Neural crest cell (in vitro differentiated cells): ENCODE data around the gene CHPT1. TPM values are rescaled to one million over a fixed set of nuclear protein-coding genes. Genes with fewer than 3 reads are reported as not detected.
"Not testable (repeated sequence)": the region's sequence is repeated elsewhere in the genome, so short reads cannot be mapped to it uniquely, and the experiment has no call there.

Experiments used
- DNase-seq: peaks from one replicate; pipeline ENCODE4 v3.0.0; 2021; ENCODE audit warnings: low read depth, mixed read lengths, low spot score
- H3K27ac Mint-ChIP-seq: one replicate; pipeline ENCODE4 v1.8.0; 2021; ENCODE audit warnings: mild to moderate bottlenecking, mixed read lengths; ENCODE audit not compliant: unreplicated experiment
- H3K27me3 Mint-ChIP-seq: 2 replicates; pipeline ENCODE4 v1.8.0; 2021; ENCODE audit warnings: low read depth, mild to moderate bottlenecking, mixed read lengths
- H3K36me3 Mint-ChIP-seq: 2 replicates; pipeline ENCODE4 v1.8.0; 2021; ENCODE audit warnings: low read depth, mild to moderate bottlenecking, mixed read lengths
- H3K4me1 Mint-ChIP-seq: 2 replicates; pipeline ENCODE4 v1.8.0; 2021; ENCODE audit warnings: mixed read lengths
- H3K4me3 Mint-ChIP-seq: one replicate; pipeline ENCODE4 v1.8.0; 2021; ENCODE audit warnings: mild to moderate bottlenecking, mixed read lengths
- H3K9me3 Mint-ChIP-seq: 2 replicates; pipeline ENCODE4 v1.8.0; 2021; ENCODE audit warnings: mixed read lengths
- CTCF ChIP-seq: fragments of 200-600 bp; sonication (generic); conservative IDR thresholded peaks from 2 replicates; pipeline ENCODE4 v1.5.0; 2021; ENCODE audit warnings: antibody characterized with exemption, mild to moderate bottlenecking
- total RNA-seq: library from RNA; stranded (reverse); gene quantifications from 2 replicates; pipeline ENCODE4 v1.2.1, GENCODE V29; 2021

The CHPT1 gene
- total RNA-seq, 1 donor from 2014 or later: 20.7 TPM

- Mint-ChIP-seq H3K27me3 (no peaks in the 10 kb centered on the region), H3K4me3 (peak overlapping the region; percentile 19), H3K4me1 (peaks cover 34% of the 10 kb centered on the region), H3K9me3 (no peaks in the 10 kb centered on the region), H3K36me3 (no peaks in the 10 kb centered on the region), H3K27ac (peak overlapping the region; percentile 58)
- TF ChIP-seq CTCF: no peak
- DNase-seq: no peak
Observed at GRCh38 chr12:101653503-101653902, 43.9 kb upstream of the CHPT1 start.

GRCh38 chr12:101654442-101654841 is 43.0 kb upstream of the CHPT1 start:
- no peak for DNase-seq
- Mint-ChIP-seq H3K27ac (no peak overlapping the region), H3K36me3 (no peaks in the 10 kb centered on the region), H3K4me1 (peaks cover 35% of the 10 kb centered on the region), H3K9me3 (no peaks in the 10 kb centered on the region), H3K4me3 (peak overlapping the region; percentile 18), H3K27me3 (no peaks in the 10 kb centered on the region)
- TF ChIP-seq CTCF: no peak

- Mint-ChIP-seq H3K27me3 (no peaks in the 10 kb centered on the region), H3K4me1 (peaks cover 35% of the 10 kb centered on the region)
Observed at GRCh38 chr12:101655393-101655792, 42.0 kb upstream of the CHPT1 start.

GRCh38 chr12:101660662-101661061 is 36.8 kb upstream of the CHPT1 start:
- peak overlapping the region; percentile 36 for H3K27ac Mint-ChIP-seq

More at GRCh38 chr12:101655393-101655792, 42.0 kb upstream of the CHPT1 start:
- DNase-seq: no peak
- no peaks in the 10 kb centered on the region for H3K36me3 Mint-ChIP-seq
- H3K4me3 Mint-ChIP-seq: no peak overlapping the region
- TF ChIP-seq CTCF: no peak
- H3K27ac Mint-ChIP-seq: no peak overlapping the region
- no peaks in the 10 kb centered on the region for H3K9me3 Mint-ChIP-seq

GRCh38 chr12:101663298-101663697 is 34.1 kb upstream of the CHPT1 start:
- Mint-ChIP-seq H3K4me1 (peaks cover 30% of the 10 kb centered on the region), H3K4me3 (no peak overlapping the region), H3K9me3 (no peaks in the 10 kb centered on the region), H3K36me3 (peaks cover 3% of the 10 kb centered on the region), H3K27me3 (no peaks in the 10 kb centered on the region), H3K27ac (no peak overlapping the region)
- DNase-seq: no peak
- TF ChIP-seq CTCF: no peak

More at GRCh38 chr12:101660662-101661061, 36.8 kb upstream of the CHPT1 start:
- not testable (repeated sequence) for H3K36me3 Mint-ChIP-seq, H3K27me3 Mint-ChIP-seq, H3K4me3 Mint-ChIP-seq, H3K9me3 Mint-ChIP-seq, DNase-seq
- peaks cover 11% of the 10 kb centered on the region for H3K4me1 Mint-ChIP-seq

GRCh38 chr12:101664992-101665391 is 32.4 kb upstream of the CHPT1 start:
- TF ChIP-seq CTCF: no peak
- no peak for DNase-seq
- Mint-ChIP-seq H3K4me1 (peaks cover 32% of the 10 kb centered on the region), H3K36me3 (peaks cover 3% of the 10 kb centered on the region), H3K27ac (no peak overlapping the region), H3K27me3 (no peaks in the 10 kb centered on the region), H3K9me3 (no peaks in the 10 kb centered on the region), H3K4me3 (no peak overlapping the region)
